Neural progenitor cell (in vitro differentiated cells): ENCODE results near the gene LAX1.

Experiments used
- CTCF ChIP-seq: fragments of 200-600 bp; sonication (generic); IDR thresholded peaks from 2 replicates; pipeline ENCODE4 v1.5.1; 2017; ENCODE audit warnings: antibody characterized with exemption, mild to moderate bottlenecking
- EZH2 ChIP-seq: fragments of 200-600 bp; sonication (generic); IDR thresholded peaks from 2 replicates; pipeline ENCODE4 v1.6.1; 2017; ENCODE audit warnings: antibody characterized with exemption, mild to moderate bottlenecking, moderate library complexity

GRCh38 chr1:203751051-203751450, 13.9 kb upstream of the LAX1 start:
- TF ChIP-seq CTCF: no peak
- TF ChIP-seq EZH2: no peak
